ENCODE measurements around the gene HOXB6. TPM values are rescaled to one million over a fixed set of nuclear protein-coding genes. Genes with fewer than 3 reads are reported as not detected.

The HOXB6 gene
- total RNA-seq, 6 donors from 2014 or later, result 1.1 to 11.3 (median 7.0) TPM

- DNase-seq (no peak), ATAC-seq (ENCODE audit: low FRiP score in 2 of 2) (no peak)
- no peaks in the 10 kb centered on the region for H3K9me3 ChIP-seq
- H3K4me1 ChIP-seq, result peaks cover 14 to 38% (median 19%) of the 10 kb centered on the region in 4 donors
- H3K27me3 ChIP-seq, result peaks cover 0 to 35% (median 20%) of the 10 kb centered on the region in 4 donors
- no peaks in the 10 kb centered on the region for H3K36me3 ChIP-seq
- 36 to 44% methylated on average over 10 of the region's 10 CpGs for WGBS, 2 donors
- TF ChIP-seq CTCF (IDR thresholded peaks at IDR 0.05) (no peak), POLR2A (IDR thresholded peaks at IDR 0.05) (no peak), EP300 (IDR thresholded peaks at IDR 0.05) (no peak), POLR2AphosphoS5 (IDR thresholded peaks at IDR 0.05) (no peak)
- H3K4me3 ChIP-seq, result peak overlapping the region in 2 of 4 donors; percentile 10 to 13
- H3K27ac ChIP-seq, result peak overlapping the region; percentile 2 to 86 (median 62)
Observed at GRCh38 chr17:48546924-48547807, 57.6 kb downstream of the HOXB6 start.

GRCh38 chr17:48546137-48546923 is 58.5 kb downstream of the HOXB6 start:
- 45 to 46% methylated on average over 10 of the region's 10 CpGs for WGBS, 2 donors
- Histone ChIP-seq H3K9me3 (no peaks in the 10 kb centered on the region), H3K4me3 (peak overlapping the region in 1 of 4 donors; percentile 8), H3K27me3 (peaks cover 0 to 43% (median 26%) of the 10 kb centered on the region in 4 donors), H3K27ac (peak overlapping the region in 3 of 4 donors; percentile 55 to 81 (median 69)), H3K4me1 (peaks cover 14 to 40% (median 19%) of the 10 kb centered on the region in 4 donors), H3K36me3 (no peaks in the 10 kb centered on the region)
- TF ChIP-seq POLR2AphosphoS5 (IDR thresholded peaks at IDR 0.05) (no peak), CTCF (IDR thresholded peaks at IDR 0.05) (no peak), POLR2A (IDR thresholded peaks at IDR 0.05) (no peak), EP300 (IDR thresholded peaks at IDR 0.05) (no peak)
- ATAC-seq (ENCODE audit: low FRiP score in 2 of 2), result no peak
- DNase-seq, result no peak

Small RNA genes lying within 50 kb of the gene (small RNA-seq; reads per million reads assigned to genes)
- gene MIR196A1, result 0 to 0.07 (median 0) reads per million in 4 donors

Other genes starting within 250 kb of the HOXB6 start
- 1 to 10 TPM; 1.9 to 5.3 (median 3.9) TPM for gene SKAP1, start 174.8 kb downstream of the HOXB6 start, total RNA-seq
- not detected for gene HOXB1, start 74.0 kb downstream of the HOXB6 start, total RNA-seq
- gene HOXB2, start 59.9 kb downstream of the HOXB6 start, total RNA-seq, result 10 to 100 TPM in 2 of 6 donors, 1 to 10 TPM in 4; 1.4 to 16.1 (median 7.4) TPM
- 1 to 10 TPM in 4 of 6 donors, under 1 TPM in 2; 0.61 to 5.6 (median 2.0) TPM for gene HOXB4, start 26.6 kb downstream of the HOXB6 start, total RNA-seq
- gene HOXB3, start 14.7 kb downstream of the HOXB6 start, total RNA-seq, result 10 to 100 TPM in 2 of 6 donors, 1 to 10 TPM in 4; 2.9 to 12.6 (median 7.9) TPM
- 1 to 10 TPM in 4 of 6 donors, under 1 TPM in 2; 0.39 to 5.0 (median 1.5) TPM for gene HOXB5, start 11.2 kb downstream of the HOXB6 start, total RNA-seq
- gene HOXB7, start 6.0 kb upstream of the HOXB6 start, total RNA-seq, result 1 to 10 TPM in 5 of 6 donors, not detected in 1; 1.1 to 3.7 (median 1.3) TPM
- gene HOXB8, start 10.3 kb upstream of the HOXB6 start, total RNA-seq, result under 1 TPM in 2 of 6 donors, not detected in 4; 0.23 to 0.27 TPM
- gene HOXB9, start 21.4 kb upstream of the HOXB6 start, total RNA-seq, result under 1 TPM in 3 of 6 donors, not detected in 3; 0.20 to 0.30 (median 0.29) TPM
- not detected for gene PRAC1, start 117.5 kb upstream of the HOXB6 start, total RNA-seq
- not detected for gene PRAC2, start 118.2 kb upstream of the HOXB6 start, total RNA-seq
- gene HOXB13, start 123.8 kb upstream of the HOXB6 start, total RNA-seq, result not detected
- 10 to 100 TPM in 1 of 6 donors, 1 to 10 TPM in 4, under 1 TPM in 1; 0.69 to 12.1 (median 1.5) TPM for gene TTLL6, start 212.2 kb upstream of the HOXB6 start, total RNA-seq
- gene CALCOCO2, start 226.0 kb upstream of the HOXB6 start, total RNA-seq, result 100 to 1,000 TPM; 123 to 330 (median 180) TPM

Measured in upper lobe of left lung (tissue), 6 donors.